GM19455 (cell line): ENCODE measurements around the gene STARD3.
"Not testable (repeated sequence)": the region's sequence is repeated elsewhere in the genome, so short reads cannot be mapped to it uniquely, and the experiment has no call there.

Source experiments
- ATAC-seq: cut with Tn5 transposase; IDR thresholded peaks from one replicate; pipeline ENCODE4 v1.9.1; 2021; ENCODE audit not compliant: unreplicated experiment

STARD3 gene

GRCh38 chr17:39636927-39637736, at the start of gene STARD3:
Gene STARD3, plus strand, starts transcription at chr17:39637144. Its CDS starts 16,388 bp downstream, at chr17:39653532.
- peak; percentile 79 for ATAC-seq

DNA sequence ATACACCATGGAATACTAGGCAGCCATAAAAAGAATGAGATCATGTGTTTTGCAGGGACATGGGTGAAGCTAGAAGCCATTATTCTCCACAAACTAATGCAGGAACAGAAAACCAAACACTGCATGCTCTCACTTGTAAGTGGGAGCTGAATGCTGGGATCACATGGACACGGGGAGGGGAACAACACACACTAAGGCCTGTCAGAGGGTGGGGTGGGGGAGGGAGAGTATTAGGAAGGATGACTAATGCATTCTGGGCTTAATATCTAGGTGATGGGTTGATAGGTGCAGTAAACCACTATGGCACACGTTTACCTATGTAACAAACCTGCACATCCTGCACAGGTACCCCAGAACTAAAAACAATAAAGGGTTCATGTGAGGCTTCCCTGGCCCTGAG, 46.8 kb upstream of the STARD3 start:
- not testable (repeated sequence) for ATAC-seq

GRCh38 chr17:39591958-39592954, 44.7 kb upstream of the STARD3 start:
- ATAC-seq = no peak

DNA sequence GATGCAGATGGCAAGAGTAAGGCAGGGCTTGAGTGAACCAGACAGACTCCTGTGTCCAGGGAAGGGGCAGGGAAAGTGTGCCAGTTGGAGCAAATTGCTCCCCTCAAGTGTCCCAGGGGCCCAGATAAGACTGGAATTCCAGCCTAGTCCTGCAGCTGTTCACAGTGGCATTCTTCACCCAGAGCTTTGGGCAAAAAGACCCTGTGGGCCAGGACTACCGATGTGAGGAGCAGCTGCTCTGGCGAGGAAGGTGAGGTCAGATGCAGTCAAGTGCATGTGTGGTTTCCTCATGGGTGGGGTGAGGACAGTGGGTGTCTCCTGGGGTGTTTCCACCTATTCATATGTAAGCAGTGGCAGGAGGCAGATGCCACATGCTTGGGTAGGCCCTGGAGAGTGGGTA, 43.6 kb upstream of the STARD3 start:
- no peak for ATAC-seq

DNA sequence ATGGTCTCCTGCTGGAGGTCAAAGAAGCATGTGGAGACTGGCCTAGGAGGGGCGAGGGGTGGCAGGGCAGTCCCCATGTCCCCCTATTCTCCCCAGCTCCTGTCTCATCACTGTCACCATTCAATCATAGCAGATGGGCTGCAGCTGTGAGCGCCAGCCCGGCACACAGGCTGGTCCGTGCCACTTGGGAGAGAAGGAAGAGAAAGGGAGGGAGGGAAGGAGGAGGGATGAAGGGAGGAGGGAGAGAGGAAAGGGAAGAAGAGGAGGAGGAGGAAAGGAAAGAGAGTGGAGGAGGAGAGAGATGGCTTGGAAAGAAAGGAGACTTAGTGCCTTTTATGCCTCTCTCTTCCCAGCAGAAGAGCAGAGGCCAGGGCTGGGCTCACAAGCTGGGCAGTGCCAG, 41.6 kb upstream of the STARD3 start:
- ATAC-seq = no peak

GRCh38 chr17:39595928-39596510, 40.9 kb upstream of the STARD3 start:
- ATAC-seq = no peak

DNA sequence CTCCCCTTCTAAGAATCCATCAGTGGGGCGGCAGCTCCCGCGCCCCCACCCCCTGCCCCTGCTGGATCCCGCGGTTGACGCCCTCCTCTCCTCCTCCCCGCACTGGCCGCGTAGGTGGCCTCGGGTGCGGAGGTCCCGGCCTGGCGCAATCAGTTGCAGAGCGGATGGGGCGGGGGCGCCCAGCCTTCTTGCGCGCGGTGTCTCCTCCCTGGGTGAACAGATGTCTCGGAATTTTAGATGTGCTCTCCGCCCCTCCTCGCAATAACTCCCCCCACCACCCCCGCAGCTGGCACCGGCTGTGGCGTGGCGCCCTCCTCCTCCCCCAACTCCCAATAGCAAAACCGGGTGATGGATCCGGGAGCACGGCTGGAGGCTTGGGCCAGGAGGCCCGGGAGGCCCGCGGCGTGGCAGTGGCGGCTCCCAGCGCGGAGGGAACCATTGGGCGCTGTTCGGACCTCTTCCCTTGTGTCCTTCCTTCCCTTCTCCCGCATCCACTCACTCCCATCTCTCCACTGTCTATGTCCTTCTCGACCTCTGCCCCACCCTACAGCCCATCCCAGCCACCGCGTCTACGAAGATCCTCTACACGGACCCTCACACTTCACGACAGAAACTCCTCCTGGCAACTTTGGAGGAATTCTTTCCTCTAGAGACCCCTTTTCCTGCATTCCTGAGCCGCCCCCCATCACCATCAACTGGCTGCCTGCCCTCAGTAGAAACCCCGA, 40.2 kb upstream of the STARD3 start:
- no peak for ATAC-seq

GRCh38 chr17:39597372-39598046, 39.4 kb upstream of the STARD3 start:
- ATAC-seq = no peak

- ATAC-seq = no peak
Measured at GRCh38 chr17:39598047-39598481, 38.9 kb upstream of the STARD3 start.

DNA sequence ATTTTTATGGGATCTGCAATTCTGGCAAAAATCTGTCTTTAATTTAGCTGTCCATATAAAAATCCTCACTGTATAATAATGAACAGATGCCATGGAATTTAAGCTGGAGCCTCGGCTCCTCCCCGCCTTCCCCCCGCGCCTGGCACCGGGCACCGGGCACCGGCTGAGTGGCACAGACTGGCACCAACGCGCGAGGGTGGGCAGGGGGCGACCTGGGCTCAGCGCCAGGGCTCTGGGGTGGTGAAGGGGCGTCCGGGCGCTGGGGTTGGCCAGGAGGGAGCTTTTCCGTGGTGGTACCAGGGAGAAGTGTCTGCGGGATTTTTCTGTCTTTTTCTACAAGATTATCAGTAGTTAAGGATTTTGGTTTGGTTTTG, 38.3 kb upstream of the STARD3 start:
- no peak for ATAC-seq

GRCh38 chr17:39599004-39599664, 37.8 kb upstream of the STARD3 start:
- ATAC-seq = no peak

- no peak for ATAC-seq
Measured at GRCh38 chr17:39599665-39600231, 37.2 kb upstream of the STARD3 start.

- ATAC-seq = no peak
Measured at GRCh38 chr17:39600288-39600996, 36.5 kb upstream of the STARD3 start.

- no peak for ATAC-seq
Measured at GRCh38 chr17:39600997-39601597, 35.8 kb upstream of the STARD3 start.

DNA sequence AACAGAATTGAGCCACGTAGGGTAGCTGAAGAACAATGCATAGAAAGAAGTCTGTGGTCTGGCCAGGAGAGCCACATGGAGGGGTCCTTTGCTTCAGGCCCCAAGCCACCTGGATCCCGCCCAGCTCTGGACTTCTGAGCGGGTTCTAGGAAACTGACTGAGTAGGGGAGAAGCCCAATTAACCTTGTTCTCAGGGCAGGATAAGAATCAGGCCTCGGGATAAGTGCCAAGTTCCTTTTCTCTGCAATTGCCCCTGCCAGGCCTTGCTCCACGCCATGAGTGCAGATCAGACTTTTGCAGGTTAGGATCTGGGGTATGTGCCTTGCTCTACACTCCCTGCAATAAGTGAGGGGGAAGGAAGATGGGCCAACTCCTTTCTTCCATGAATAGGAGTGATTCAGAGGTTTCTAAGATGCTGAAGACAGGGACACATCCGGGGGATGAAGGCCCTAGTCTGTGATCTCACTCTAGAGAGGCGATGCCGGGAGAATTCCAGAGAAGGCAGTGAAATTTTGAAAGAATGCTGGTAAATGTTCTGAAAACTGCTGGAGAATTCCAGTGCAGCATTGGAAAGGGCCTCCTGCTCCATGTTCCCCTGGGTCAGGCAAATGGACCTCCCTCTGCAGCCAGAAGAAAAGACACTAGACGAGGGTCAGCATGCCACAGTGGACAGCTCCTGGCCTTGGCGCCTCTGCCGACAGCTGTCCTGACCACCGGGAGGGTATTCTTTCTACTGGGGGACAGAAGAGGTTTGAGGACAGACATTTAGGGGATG, 35.0 kb upstream of the STARD3 start:
- ATAC-seq = no peak

GRCh38 chr17:39602533-39603303, 34.2 kb upstream of the STARD3 start:
- no peak for ATAC-seq
